Esophagus muscularis mucosa (tissue), 4 donors: Measurements from ENCODE around the gene FAM13A. TPM values are rescaled to one million over a fixed set of nuclear protein-coding genes. Genes with fewer than 3 reads are reported as not detected.

Source experiments
- DNase-seq: peaks from one replicate; pipeline ENCODE4 v3.0.0-alpha.2; 2017; ENCODE audit errors: extremely low spot score
- H3K27ac ChIP-seq, 4 donors: fragments of 200-600 bp; sonication (generic); replicated peaks in 1 of 4; 1 replicate in 3 of 4; 2 replicates in 1 of 4; pipeline ENCODE4 v1.5.1; 2016 to 2019; ENCODE audit warnings: mild to moderate bottlenecking in 1 of 4
- H3K27me3 ChIP-seq, 4 donors: fragments of 200-600 bp; sonication (generic); one replicate each; pipeline versions ENCODE4 v1.5.1 to v1.6.0; 2016 to 2019
- H3K36me3 ChIP-seq, 4 donors: fragments of 200-600 bp; sonication (generic); one replicate each; pipeline ENCODE4 v1.5.1; 2016 to 2019
- H3K4me1 ChIP-seq, 4 donors: fragments of 200-600 bp; sonication (generic); one replicate each; pipeline ENCODE4 v1.5.1; 2016 to 2019
- H3K4me3 ChIP-seq, 4 donors: fragments of 200-600 bp; sonication (generic); 1 replicate in 2 of 4; 2 replicates in 2 of 4; pipeline ENCODE4 v1.5.1; 2016 to 2019; ENCODE audit warnings: mild to moderate bottlenecking in 4 of 4, moderate library complexity in 1 of 4
- H3K9me3 ChIP-seq, 4 donors: fragments of 200-600 bp; sonication (generic); 1 replicate in 3 of 4; 2 replicates in 1 of 4; pipeline ENCODE4 v1.5.1; 2016 to 2019
- EP300 ChIP-seq: sonication (generic); formaldehyde crosslinking; IDR thresholded peaks from one replicate; pipeline ENCODE4 v1.6.1; 2017; ENCODE audit warnings: antibody characterized with exemption
- POLR2A ChIP-seq: fragments of 450-650 bp; IDR thresholded peaks from one replicate; pipeline ENCODE4 v1.6.1; 2017; ENCODE audit warnings: antibody characterized with exemption, moderate library complexity, mild to moderate bottlenecking, low read depth
- POLR2AphosphoS5 ChIP-seq, 2 donors: sonication (generic); formaldehyde crosslinking; IDR thresholded peaks; one replicate each; pipeline ENCODE4 v1.6.1; 2017; ENCODE audit warnings: antibody characterized with exemption in 2 of 2
- WGBS: methylation state at CpG from one replicate; pipeline ENCODE4 v1.1.5; 2018; 5-methylcytosine and 5-hydroxymethylcytosine counted together
- intact Hi-C: fragments of 100-400 bp; cut with DNase I; formaldehyde crosslinking; loops from one replicate; pipeline ENCODE4 v1.15.1; 2023
- total RNA-seq, 4 donors: library from RNA; depleted of rRNA; stranded (reverse); fragments of >200 nt; gene quantifications; one replicate each; pipeline versions ENCODE4 v1.1.0 to v1.2.1, GENCODE V29; 2016
- TF ChIP-seq, protein P1 (sequence below), 3 experiments: fragments of 200-600 bp in 2 of 3; fragments of 450-650 bp in 1 of 3; sonication (generic) in 2 of 3; IDR thresholded peaks; one replicate each; pipeline ENCODE4 v1.5.1; 2017 to 2019; ENCODE audit warnings: antibody characterized with exemption in 3 of 3, mild to moderate bottlenecking in 2 of 3, moderate library complexity in 1 of 3

The FAM13A gene
- total RNA-seq, 4 donors from 2014 or later: 22.4 to 27.2 (median 26.0) TPM

DNA sequence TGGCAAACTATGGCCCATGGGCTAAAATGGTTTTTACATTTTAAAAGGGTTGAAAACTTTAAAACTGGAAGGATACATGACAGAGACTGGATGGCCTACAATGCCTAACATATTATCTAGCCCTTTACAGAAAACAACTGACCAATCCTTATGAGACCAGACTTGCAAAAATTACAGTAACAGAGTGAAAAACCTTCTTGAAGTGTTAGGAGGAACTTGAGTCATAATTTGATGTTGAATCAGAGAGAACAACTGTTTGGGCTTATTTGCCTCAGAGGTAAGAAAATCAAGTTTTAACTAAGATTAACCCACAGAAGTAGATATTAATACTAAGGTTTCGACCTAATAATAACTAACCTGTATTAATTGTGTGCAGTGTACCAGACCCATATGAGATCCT is 347.0 kb downstream of the FAM13A start:
- Histone ChIP-seq H3K4me1 (peaks cover 4 to 22% (median 18%) of the 10 kb centered on the region in 4 donors), H3K27me3 (no peaks in the 10 kb centered on the region), H3K36me3 (peaks cover 12 to 52% (median 32%) of the 10 kb centered on the region in 4 donors), H3K27ac (no peak overlapping the region), H3K9me3 (no peaks in the 10 kb centered on the region), H3K4me3 (no peak overlapping the region)
- TF ChIP-seq POLR2A: no peak
- TF ChIP-seq POLR2AphosphoS5 (IDR thresholded peaks at IDR 0.05): no peak
- TF ChIP-seq, protein P1, sequence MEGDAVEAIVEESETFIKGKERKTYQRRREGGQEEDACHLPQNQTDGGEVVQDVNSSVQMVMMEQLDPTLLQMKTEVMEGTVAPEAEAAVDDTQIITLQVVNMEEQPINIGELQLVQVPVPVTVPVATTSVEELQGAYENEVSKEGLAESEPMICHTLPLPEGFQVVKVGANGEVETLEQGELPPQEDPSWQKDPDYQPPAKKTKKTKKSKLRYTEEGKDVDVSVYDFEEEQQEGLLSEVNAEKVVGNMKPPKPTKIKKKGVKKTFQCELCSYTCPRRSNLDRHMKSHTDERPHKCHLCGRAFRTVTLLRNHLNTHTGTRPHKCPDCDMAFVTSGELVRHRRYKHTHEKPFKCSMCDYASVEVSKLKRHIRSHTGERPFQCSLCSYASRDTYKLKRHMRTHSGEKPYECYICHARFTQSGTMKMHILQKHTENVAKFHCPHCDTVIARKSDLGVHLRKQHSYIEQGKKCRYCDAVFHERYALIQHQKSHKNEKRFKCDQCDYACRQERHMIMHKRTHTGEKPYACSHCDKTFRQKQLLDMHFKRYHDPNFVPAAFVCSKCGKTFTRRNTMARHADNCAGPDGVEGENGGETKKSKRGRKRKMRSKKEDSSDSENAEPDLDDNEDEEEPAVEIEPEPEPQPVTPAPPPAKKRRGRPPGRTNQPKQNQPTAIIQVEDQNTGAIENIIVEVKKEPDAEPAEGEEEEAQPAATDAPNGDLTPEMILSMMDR (IDR thresholded peaks at IDR 0.05): no peak
- no peak for TF ChIP-seq EP300
- 100% methylated on average over 1 of the region's 1 CpG for WGBS
- DNase-seq: no peak
- intact Hi-C loops: loop anchor here (5.0 to 10.0 kb wide), 3 partner anchors 52 to 312 kb away; no protein-coding TSS in a partner anchor

DNA sequence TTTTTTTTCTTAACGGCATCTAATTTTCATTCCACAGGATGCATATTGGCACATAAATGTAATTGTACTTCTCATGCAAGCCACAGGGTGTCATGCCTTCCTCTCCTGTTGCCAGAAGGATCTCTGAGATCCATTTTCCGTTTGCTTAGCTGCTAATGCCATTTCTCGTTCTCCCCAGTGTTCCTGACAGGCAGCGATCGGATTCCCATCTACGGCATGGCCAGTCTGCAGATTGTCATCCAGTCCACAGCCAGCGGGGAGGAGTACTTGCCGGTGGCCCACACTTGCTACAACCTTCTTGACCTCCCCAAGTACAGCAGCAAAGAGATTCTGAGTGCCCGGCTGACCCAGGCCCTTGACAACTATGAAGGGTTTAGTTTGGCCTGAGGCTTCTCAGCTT is 350.4 kb downstream of the FAM13A start:
- Histone ChIP-seq H3K27me3 (no peaks in the 10 kb centered on the region), H3K27ac (peak overlapping the region; percentile 42 to 60 (median 50)), H3K4me1 (peaks cover 4 to 22% (median 18%) of the 10 kb centered on the region in 4 donors), H3K9me3 (no peaks in the 10 kb centered on the region), H3K4me3 (no peak overlapping the region), H3K36me3 (peaks cover 19 to 69% (median 48%) of the 10 kb centered on the region in 4 donors)
- TF ChIP-seq, protein P1 (IDR thresholded peaks at IDR 0.05): peak; percentile 55 to 72 (median 57)
- TF ChIP-seq POLR2A (no peak), POLR2AphosphoS5 (IDR thresholded peaks at IDR 0.05) (peak in 1 of 2 donors; percentile 18)
- intact Hi-C loops: loop anchor here (5.0 to 10.0 kb wide), 3 partner anchors 56 to 316 kb away; no protein-coding TSS in a partner anchor
- DNase-seq: no peak
- WGBS: 35% methylated on average over 9 of the region's 9 CpGs

DNA sequence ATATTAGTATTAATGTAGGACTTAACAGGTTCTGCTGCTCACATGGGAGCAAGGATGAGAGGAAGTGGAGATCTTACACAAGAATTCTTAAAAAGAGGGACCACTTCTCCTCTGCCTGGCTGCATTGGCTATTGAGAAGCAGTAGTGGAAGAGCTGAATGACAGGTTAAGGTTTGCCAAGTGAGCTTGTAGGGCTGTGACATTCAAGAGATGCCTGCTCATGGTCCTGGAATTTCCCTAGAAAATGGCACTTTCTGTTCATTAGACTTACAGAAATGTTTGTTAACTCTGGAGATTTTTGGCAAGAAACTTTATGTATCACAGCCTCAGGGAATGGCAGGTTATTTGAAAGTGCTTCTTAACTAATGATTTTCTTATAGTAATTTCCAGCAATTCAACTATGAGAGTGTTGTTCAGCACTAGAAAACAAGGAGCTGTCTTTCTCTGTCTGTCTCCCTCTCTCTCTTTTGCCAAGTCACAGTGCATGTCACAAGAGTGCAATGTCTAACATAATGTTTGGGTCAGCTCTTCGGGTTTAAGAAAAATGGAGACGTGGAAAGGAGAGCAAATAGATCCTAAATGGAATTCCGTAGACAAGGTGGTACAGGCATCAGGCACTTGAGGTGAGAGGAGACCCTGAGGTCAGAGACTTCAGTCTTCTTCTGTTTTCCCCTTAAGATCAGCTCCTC is 351.0 kb downstream of the FAM13A start:
- H3K4me3 ChIP-seq: no peak overlapping the region
- H3K4me1 ChIP-seq: peaks cover 4 to 22% (median 18%) of the 10 kb centered on the region in 4 donors
- 65% methylated on average over 3 of the region's 3 CpGs for WGBS
- peak overlapping the region; percentile 12 to 60 (median 47) for H3K27ac ChIP-seq
- intact Hi-C loops: loop anchor here (5.0 to 10.0 kb wide), 3 partner anchors 56 to 316 kb away; no protein-coding TSS in a partner anchor
- peaks cover 19 to 66% (median 44%) of the 10 kb centered on the region in 4 donors for H3K36me3 ChIP-seq
- DNase-seq: no peak
- no peaks in the 10 kb centered on the region for H3K9me3 ChIP-seq
- no peaks in the 10 kb centered on the region for H3K27me3 ChIP-seq
- no peak for TF ChIP-seq EP300
- TF ChIP-seq POLR2A: no peak
- TF ChIP-seq, protein P1 (IDR thresholded peaks at IDR 0.05): no peak
- no peak for TF ChIP-seq POLR2AphosphoS5 (IDR thresholded peaks at IDR 0.05)

DNA sequence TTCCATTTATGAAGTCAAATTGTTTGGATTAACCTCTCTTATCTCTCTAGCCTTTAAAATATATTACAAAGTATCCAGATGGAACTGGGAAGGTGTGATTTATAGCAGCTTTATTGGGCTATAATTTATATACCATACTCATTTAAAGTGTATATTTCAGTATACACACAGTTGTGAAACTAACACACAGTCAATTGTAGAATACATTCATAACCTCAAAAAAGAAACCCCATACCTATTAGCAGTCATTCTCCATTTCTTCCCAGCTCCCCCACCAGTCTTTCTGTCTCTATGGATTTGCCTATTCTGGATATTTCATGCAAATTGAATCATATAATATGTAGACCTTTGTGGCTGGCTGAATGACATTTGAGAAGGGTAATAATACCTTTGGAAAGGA is 351.8 kb downstream of the FAM13A start:
- Histone ChIP-seq H3K36me3 (peaks cover 19 to 58% (median 36%) of the 10 kb centered on the region in 4 donors), H3K9me3 (no peaks in the 10 kb centered on the region), H3K4me3 (no peak overlapping the region), H3K4me1 (peaks cover 4 to 22% (median 18%) of the 10 kb centered on the region in 4 donors), H3K27me3 (no peaks in the 10 kb centered on the region), H3K27ac (peak overlapping the region in 1 of 4 donors; percentile 60)
- no peak for TF ChIP-seq EP300
- TF ChIP-seq, protein P1 (IDR thresholded peaks at IDR 0.05): no peak
- no peak for TF ChIP-seq POLR2AphosphoS5 (IDR thresholded peaks at IDR 0.05)
- TF ChIP-seq POLR2A: no peak
- intact Hi-C loops: loop anchor here (5.0 to 10.0 kb wide), 3 partner anchors 57 to 317 kb away; no protein-coding TSS in a partner anchor
- no peak for DNase-seq
